ENCODE data around the gene CRYBB3. TPM values are rescaled to one million over a fixed set of nuclear protein-coding genes. Genes with fewer than 3 reads are reported as not detected.

The CRYBB3 gene
- total and polyA plus RNA-seq, 9 of the 15 experiments (the other 6 are each of a cell fraction or from before 2014, with no cell fraction given) = not detected

GRCh38 chr22:25205847-25206246, 6.2 kb downstream of the CRYBB3 start:
- Histone ChIP-seq H2AFZ (ENCODE audit: low read depth, low read length) (no peak overlapping the region), H3K27me3 (ENCODE audit: control insufficient read depth in 2 of 2, insufficient read depth in 2 of 2, low read length in 2 of 2) (peaks cover 4% of the 10 kb centered on the region in 2 experiments; a peak in 2 of 5 replicates), H4K20me1 (replicated peaks; ENCODE audit: control insufficient read depth, insufficient read depth, low read length) (0 out of 2 replicates have a peak, but pooled peaks cover 3% of the 10 kb centered on the region), H3K9ac (ENCODE audit: insufficient read depth in 1 of 2, low read depth in 2 of 2, low read length in 2 of 2) (no peak overlapping the region), H3K4me1 (replicated peaks in 1 of 2; ENCODE audit: control insufficient read depth in 2 of 2, insufficient read depth in 2 of 2, low read length in 2 of 2) (no peaks in the 10 kb centered on the region; a peak in 1 of 5 replicates), H3K27ac (ENCODE audit: extremely low read depth, low read depth, low read length) (no peak overlapping the region), H3K4me2 (ENCODE audit: insufficient read depth, low read length) (no peak overlapping the region), H3K9me1 (ENCODE audit: control insufficient read depth, insufficient read depth, low read length) (no peaks in the 10 kb centered on the region), H3K36me3 (ENCODE audit: control insufficient read depth, insufficient read depth, low read length) (no peaks in the 10 kb centered on the region), H3K79me2 (ENCODE audit: control insufficient read depth, insufficient read depth, low read length) (no peaks in the 10 kb centered on the region), H3K4me3 (no peak overlapping the region), H3K9me3 (replicated peaks; ENCODE audit: control insufficient read depth, insufficient read depth, low read depth, low read length) (no peaks in the 10 kb centered on the region)
- intact Hi-C loops (cut with micrococcal nuclease) = no loop called here
- no peak for DNase-seq (ENCODE audit: extremely low read depth in 1 of 4, low spot score in 3 of 4)
- BruUV-seq (replicated peaks) = no TSS peak
- in situ Hi-C loops (cut with MboI) = loop anchor here (10.0 to 25.0 kb wide), 2 partner anchors 129 to 1131 kb away; no protein-coding TSS in a partner anchor
- no peak for FAIRE-seq
- WGBS (ENCODE audit: insufficient coverage, low coverage, missing lambda C conversion rate) = 0% methylated on average over 1 of the region's 1 CpG
- TF ChIP-seq PTTG1 (tag; IDR thresholded peaks at IDR 0.05; ENCODE audit: low read depth) = no peak
- no peak for TF ChIP-seq ZNF354B (CRISPR knock-in tag; IDR thresholded peaks at IDR 0.05)
- no peak for TF ChIP-seq FOXP1 (CRISPR knock-in tag; IDR thresholded peaks at IDR 0.05)
- TF ChIP-seq ZNF23 (CRISPR knock-in tag; IDR thresholded peaks at IDR 0.05) = no peak
- no peak for TF ChIP-seq SMAD4 (CRISPR knock-in tag; conservative IDR thresholded peaks at IDR 0.05)
- ChIA-PET POLR2A (no interaction called here), CTCF (ENCODE audit: low intra/inter-chr PET ratio) (no interaction called here)
- no peak for ATAC-seq

GRCh38 chr22:25206998-25207397, 7.3 kb downstream of the CRYBB3 start:
- Histone ChIP-seq H4K20me1 (replicated peaks; ENCODE audit: control insufficient read depth, insufficient read depth, low read length) (0 out of 2 replicates have a peak, but pooled peaks cover 3% of the 10 kb centered on the region), H3K79me2 (ENCODE audit: control insufficient read depth, insufficient read depth, low read length) (no peaks in the 10 kb centered on the region), H3K4me3 (no peak overlapping the region), H2AFZ (ENCODE audit: low read depth, low read length) (no peak overlapping the region), H3K27me3 (ENCODE audit: control insufficient read depth in 2 of 2, insufficient read depth in 2 of 2, low read length in 2 of 2) (peaks cover 4% of the 10 kb centered on the region in 2 experiments; a peak in 2 of 5 replicates), H3K36me3 (ENCODE audit: control insufficient read depth, insufficient read depth, low read length) (no peaks in the 10 kb centered on the region), H3K4me2 (ENCODE audit: insufficient read depth, low read length) (no peak overlapping the region), H3K9me1 (ENCODE audit: control insufficient read depth, insufficient read depth, low read length) (no peaks in the 10 kb centered on the region), H3K9me3 (replicated peaks; ENCODE audit: control insufficient read depth, insufficient read depth, low read depth, low read length) (no peaks in the 10 kb centered on the region), H3K9ac (ENCODE audit: insufficient read depth in 1 of 2, low read depth in 2 of 2, low read length in 2 of 2) (no peak overlapping the region), H3K4me1 (replicated peaks in 1 of 2; ENCODE audit: control insufficient read depth in 2 of 2, insufficient read depth in 2 of 2, low read length in 2 of 2) (no peaks in the 10 kb centered on the region; a peak in 1 of 5 replicates), H3K27ac (ENCODE audit: extremely low read depth, low read depth, low read length) (no peak overlapping the region)
- POLR2A ChIA-PET = no interaction called here
- 0% methylated on average over 11 of the region's 21 CpGs for whole genome bisulfite sequencing (ENCODE audit: insufficient coverage, low coverage, missing lambda C conversion rate)
- in situ Hi-C loops (cut with MboI) = loop anchor here (10.0 to 25.0 kb wide), 2 partner anchors 128 to 1130 kb away; no protein-coding TSS in a partner anchor
- DNase-seq (ENCODE audit: extremely low read depth in 1 of 4, low spot score in 3 of 4) = no peak
- no peak for FAIRE-seq
- no peak for ATAC-seq
- BruUV-seq (replicated peaks) = no TSS peak
- CTCF ChIA-PET (ENCODE audit: low intra/inter-chr PET ratio) = no interaction called here
- intact Hi-C loops (cut with micrococcal nuclease) = no loop called here
- TF ChIP-seq TSC22D4 (tag; IDR thresholded peaks at IDR 0.05) (no peak), RNF2 (IDR thresholded peaks at IDR 0.05) (no peak), POLR2AphosphoS5 (IDR thresholded peaks at IDR 0.05; ENCODE audit: control insufficient read depth, insufficient read depth, low read depth, low read length) (no peak), E2F6 (IDR thresholded peaks at IDR 0.05; ENCODE audit: borderline replicate concordance in 1 of 2, extremely low read depth in 1 of 2, insufficient read depth in 1 of 2, insufficient read length in 1 of 2, low read depth in 1 of 2, low read length in 1 of 2, poor library complexity in 1 of 2, severe bottlenecking in 1 of 2) (no peak), ZBTB49 (CRISPR knock-in tag; IDR thresholded peaks at IDR 0.05; ENCODE audit: borderline replicate concordance) (no peak), ARID3A (IDR thresholded peaks at IDR 0.05; ENCODE audit: borderline replicate concordance, low read depth, low read length) (no peak)

All from K562 (cell line).